K562 (cell line): ENCODE measurements around the gene CLIC1. TPM values are rescaled to one million over a fixed set of nuclear protein-coding genes. Genes with fewer than 3 reads are reported as not detected.
A peak's percentile ranks its signal among the peaks of the same experiment; 100 is the strongest.

Experiments
- ARHGAP35 ChIP-seq: fragments of 450-650 bp; IDR thresholded peaks from 2 replicates; pipeline ENCODE4 v1.6.1; 2018; ENCODE audit not compliant: partially characterized antibody
- ATF3 ChIP-seq, 2 experiments: fragments of 450-650 bp in 1 of 2; sonication (generic) in 1 of 2; formaldehyde crosslinking in 1 of 2; IDR thresholded peaks in 1 of 2; conservative IDR thresholded peaks in 1 of 2; 2 replicates each; pipeline versions ENCODE4 v1.6.1 to v1.8.1; 2016 to 2023; ENCODE audit warnings: mild to moderate bottlenecking in 2 of 2, moderate library complexity in 2 of 2, inconsistent platforms in 1 of 2, missing genetic modification reagents in 1 of 2
- DLX4 ChIP-seq: fragments of 250-450 bp; sonication (Bioruptor Pico); IDR thresholded peaks from 2 replicates; pipeline ENCODE4 v1.6.1; 2021; ENCODE audit warnings: mild to moderate bottlenecking
- DMBX1 ChIP-seq: fragments of 250-450 bp; sonication (Bioruptor Pico); IDR thresholded peaks from 2 replicates; pipeline ENCODE4 v1.8.0; 2022; ENCODE audit warnings: inconsistent platforms, mild to moderate bottlenecking, moderate library complexity, borderline replicate concordance
- FOSL1 ChIP-seq: fragments of 200-800 bp; sonication (Bioruptor generic); conservative IDR thresholded peaks from 2 replicates; pipeline ENCODE4 v1.6.1; 2016; ENCODE audit warnings: missing genetic modification characterization, missing compliant biosample characterization
- FOXM1 ChIP-seq, 2 experiments: fragments of 450-650 bp in 1 of 2; sonication (generic) in 1 of 2; formaldehyde crosslinking in 1 of 2; IDR thresholded peaks; 2 replicates each; pipeline versions ENCODE4 v1.6.1 to v1.9.0; 2017 to 2022; ENCODE audit warnings: low read depth in 2 of 2, mild to moderate bottlenecking in 2 of 2, missing genetic modification reagents in 1 of 2, moderate library complexity in 1 of 2
- HDAC1 ChIP-seq, 2 experiments: fragments of 450-650 bp; IDR thresholded peaks; 2 replicates each; pipeline ENCODE4 v1.6.1; 2016 to 2017; ENCODE audit warnings: inconsistent platforms in 1 of 2, mild to moderate bottlenecking in 1 of 2, moderate library complexity in 1 of 2
- HDAC2 ChIP-seq: fragments of 450-650 bp; IDR thresholded peaks from 2 replicates; pipeline ENCODE4 v1.6.1; 2016; ENCODE audit warnings: mild to moderate bottlenecking
- HNRNPUL1 ChIP-seq: fragments of 200-400 bp; formaldehyde crosslinking; IDR thresholded peaks from 2 replicates; pipeline ENCODE4 v1.6.1; 2017; ENCODE audit warnings: low read length
- MAFK ChIP-seq: IDR thresholded peaks from 2 replicates; pipeline ENCODE4 v1.6.1; 2011; ENCODE audit warnings: low read length, improper control_type of control experiment
- MEF2A ChIP-seq: IDR thresholded peaks from 2 replicates; pipeline ENCODE4 v1.6.1; 2011; ENCODE audit warnings: low read depth, mild to moderate bottlenecking, low read length, moderate library complexity; ENCODE audit not compliant: control insufficient read depth
- RUNX1 ChIP-seq: sonication (generic); IDR thresholded peaks from 2 replicates; pipeline ENCODE4 v1.6.1; 2016; ENCODE audit warnings: antibody characterized with exemption, low read depth
- ZKSCAN1 ChIP-seq: fragments of 150-350 bp; IDR thresholded peaks from 2 replicates; pipeline ENCODE4 v1.6.1; 2016; ENCODE audit warnings: low read depth, low read length
- ZNF609 ChIP-seq: sonication (generic); formaldehyde crosslinking; IDR thresholded peaks from 2 replicates; pipeline ENCODE4 v1.8.1; 2023; ENCODE audit warnings: missing genetic modification reagents, mild to moderate bottlenecking, borderline replicate concordance
- ZZZ3 ChIP-seq: fragments of 450-650 bp; IDR thresholded peaks from 2 replicates; pipeline ENCODE4 v1.6.1; 2016; ENCODE audit warnings: antibody characterized with exemption, mild to moderate bottlenecking, moderate library complexity
- polyA plus RNA-seq, 8 experiments: library from polyadenylated mRNA; depleted of rRNA in 4 of 8; stranded (reverse) in 5 of 8; unstranded in 3 of 8; fragments of >200 nt; fragmentation: Nextera tagmentation in 2 of 8; fragmentation: Illumina TruSeq in 1 of 8; extraction: Ambion mirVana in 2 of 8; extraction: Trizol in 1 of 8; gene quantifications; 2 replicates each; pipeline versions ENCODE4 v1.2.1 to v1.2.3, GENCODE V29; 2011 to 2014; ENCODE audit warnings: inconsistent platforms in 1 of 8, missing spikeins in 1 of 8
- total RNA-seq, 7 experiments: library from RNA; depleted of rRNA in 6 of 7; stranded (reverse); fragments of >200 nt in 6 of 7; fragmentation: Illumina TruSeq in 2 of 7; extraction: Trizol in 2 of 7; gene quantifications; 2 replicates each; pipeline versions ENCODE4 v1.2.1 to v1.2.3, GENCODE V29; 2011 to 2021; ENCODE audit warnings: low replicate concordance in 1 of 7
- TF ChIP-seq, protein P1 (sequence below): sonication (generic); formaldehyde crosslinking; IDR thresholded peaks from 2 replicates; pipeline ENCODE4 v1.8.1; 2023; ENCODE audit warnings: mild to moderate bottlenecking, missing genetic modification reagents, moderate library complexity
- TF ChIP-seq, protein P2 (sequence below): fragments of 250-450 bp; sonication (Bioruptor Pico); IDR thresholded peaks from 2 replicates; pipeline ENCODE4 v1.5.0; 2021

The CLIC1 gene
- total and polyA plus RNA-seq, 9 of the 15 experiments (the other 6 are each of a cell fraction or from before 2014, with no cell fraction given): 1,267 to 2,419 (median 1,808) TPM

DNA sequence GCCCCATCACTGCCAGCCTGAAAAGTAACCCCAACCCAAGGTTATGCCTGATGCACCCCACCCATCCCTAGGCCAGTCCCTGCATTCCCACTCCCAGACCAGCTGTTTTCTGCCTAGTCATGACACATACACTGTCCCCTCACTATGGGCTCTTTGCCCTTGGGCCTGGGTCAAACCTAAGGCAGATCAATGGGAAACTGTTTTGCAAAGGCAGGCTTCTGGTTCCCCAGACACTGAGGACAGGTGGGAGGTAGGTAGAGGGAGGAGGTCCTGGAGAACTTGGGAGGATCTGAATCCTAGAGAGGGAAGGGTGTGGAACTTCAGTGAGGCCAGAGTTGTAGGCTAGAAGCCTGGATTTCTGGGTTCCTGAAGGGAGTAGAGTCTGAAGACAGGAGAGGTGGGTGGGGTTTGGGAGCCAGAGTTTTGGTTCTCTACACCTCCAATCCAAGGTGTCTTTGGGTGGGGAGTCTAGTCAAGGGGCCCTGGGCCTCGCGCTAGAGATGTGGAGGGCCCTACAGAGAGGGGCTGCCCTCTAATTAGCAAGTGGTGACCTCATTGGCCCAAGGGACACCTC is 2.0 kb downstream of the CLIC1 start (continued):
- TF ChIP-seq, protein P1, sequence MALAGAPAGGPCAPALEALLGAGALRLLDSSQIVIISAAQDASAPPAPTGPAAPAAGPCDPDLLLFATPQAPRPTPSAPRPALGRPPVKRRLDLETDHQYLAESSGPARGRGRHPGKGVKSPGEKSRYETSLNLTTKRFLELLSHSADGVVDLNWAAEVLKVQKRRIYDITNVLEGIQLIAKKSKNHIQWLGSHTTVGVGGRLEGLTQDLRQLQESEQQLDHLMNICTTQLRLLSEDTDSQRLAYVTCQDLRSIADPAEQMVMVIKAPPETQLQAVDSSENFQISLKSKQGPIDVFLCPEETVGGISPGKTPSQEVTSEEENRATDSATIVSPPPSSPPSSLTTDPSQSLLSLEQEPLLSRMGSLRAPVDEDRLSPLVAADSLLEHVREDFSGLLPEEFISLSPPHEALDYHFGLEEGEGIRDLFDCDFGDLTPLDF: peak; percentile 70; the same call in 1 of the 2 replicates
- peak in 1 of 2 experiments; percentile 2; a peak in 1 of 4 replicates for TF ChIP-seq HDAC1 (IDR thresholded peaks at IDR 0.05)
- TF ChIP-seq DLX4 (CRISPR knock-in tag): no peak
- TF ChIP-seq HDAC2: no peak
- no peak for TF ChIP-seq ATF3 (IDR thresholded peaks at IDR 0.05)
- 0 out of 2 replicates have a peak, but pooled peaks have one; percentile 96 for TF ChIP-seq ATF3 (CRISPR knock-in tag; conservative IDR thresholded peaks at IDR 0.05)
- no peak for TF ChIP-seq FOXM1 (IDR thresholded peaks at IDR 0.05; ENCODE audit: low read depth)
- peak; percentile 40; the same call in 1 of the 2 replicates for TF ChIP-seq FOXM1 (CRISPR knock-in tag; IDR thresholded peaks at IDR 0.05; ENCODE audit: low read depth)
- TF ChIP-seq HNRNPUL1: 0 out of 2 replicates have a peak, but pooled peaks have one; percentile 28
- TF ChIP-seq ZKSCAN1: no peak
- no peak for TF ChIP-seq ZZZ3
- no peak for TF ChIP-seq MEF2A
- peak; percentile 55 for TF ChIP-seq MAFK
- no peak for TF ChIP-seq RUNX1
- TF ChIP-seq ARHGAP35: peak; percentile 66
- TF ChIP-seq, protein P2, sequence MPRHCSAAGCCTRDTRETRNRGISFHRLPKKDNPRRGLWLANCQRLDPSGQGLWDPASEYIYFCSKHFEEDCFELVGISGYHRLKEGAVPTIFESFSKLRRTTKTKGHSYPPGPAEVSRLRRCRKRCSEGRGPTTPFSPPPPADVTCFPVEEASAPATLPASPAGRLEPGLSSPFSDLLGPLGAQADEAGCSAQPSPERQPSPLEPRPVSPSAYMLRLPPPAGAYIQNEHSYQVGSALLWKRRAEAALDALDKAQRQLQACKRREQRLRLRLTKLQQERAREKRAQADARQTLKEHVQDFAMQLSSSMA: peak; percentile 62; the same call in 1 of the 2 replicates
- peak; percentile 66 for TF ChIP-seq DMBX1 (CRISPR knock-in tag)
- TF ChIP-seq FOSL1 (tag): no peak
- peak; percentile 86 for TF ChIP-seq ZNF609 (CRISPR knock-in tag)
